WTC11 (cell line): ENCODE results near the gene GPR157. TPM values are rescaled to one million over a fixed set of nuclear protein-coding genes. Genes with fewer than 3 reads are reported as not detected.

ENCODE experiments used
- ATAC-seq: fragments of 200-7000 bp; cut with Tn5 transposase; 2 replicates; pipeline ENCODE4 v1.10.0; 2021; ENCODE audit warnings: mild to moderate bottlenecking, moderate library complexity
- CTCF ChIA-PET: fragments of 300-600 bp; sonication (Branson Sonifier 250); formaldehyde crosslinking; loops from one replicate; lab custom pipeline; 2021; ENCODE audit warnings: antibody characterized with exemption; lab: Charles Lee
- POLR2A ChIA-PET: fragments of 350-600 bp; sonication (Branson Sonifier 250); formaldehyde crosslinking; loops from one replicate; lab custom pipeline; 2021; ENCODE audit warnings: antibody characterized with exemption; lab: Charles Lee
- DNase-seq: peaks from one replicate; pipeline ENCODE4 v3.0.0; 2021; ENCODE audit warnings: low spot score
- H3K27ac Mint-ChIP-seq: 2 replicates; pipeline ENCODE4 v1.8.0; 2021; ENCODE audit warnings: mixed read lengths
- H3K27me3 Mint-ChIP-seq: 2 replicates; pipeline ENCODE4 v1.8.0; 2021; ENCODE audit warnings: low read depth, mild to moderate bottlenecking, moderate library complexity, mixed read lengths
- H3K36me3 Mint-ChIP-seq: 2 replicates; pipeline ENCODE4 v1.8.0; 2021; ENCODE audit warnings: mixed read lengths
- H3K4me1 Mint-ChIP-seq: 2 replicates; pipeline ENCODE4 v1.8.0; 2022; ENCODE audit warnings: mixed read lengths
- H3K4me3 Mint-ChIP-seq: 2 replicates; pipeline ENCODE4 v1.8.0; 2021; ENCODE audit warnings: mild to moderate bottlenecking, moderate library complexity, mixed read lengths
- H3K9me3 Mint-ChIP-seq: 2 replicates; pipeline ENCODE4 v1.8.0; 2021; ENCODE audit warnings: mixed read lengths
- EMX1 ChIP-seq: fragments of 250-450 bp; sonication (Bioruptor Pico); IDR thresholded peaks from 2 replicates; pipeline ENCODE4 v1.8.0; 2021; ENCODE audit warnings: mild to moderate bottlenecking
- FOXK1 ChIP-seq: sonication (generic); formaldehyde crosslinking; IDR thresholded peaks from 2 replicates; pipeline ENCODE4 v1.8.0; 2022; ENCODE audit warnings: mild to moderate bottlenecking, moderate library complexity, missing genetic modification reagents
- GABPB1 ChIP-seq: sonication (generic); formaldehyde crosslinking; IDR thresholded peaks from 2 replicates; pipeline ENCODE4 v1.8.1; 2023; ENCODE audit warnings: mild to moderate bottlenecking, missing genetic modification reagents
- MYBL2 ChIP-seq: sonication (generic); formaldehyde crosslinking; IDR thresholded peaks from 2 replicates; pipeline ENCODE4 v1.8.1; 2023; ENCODE audit warnings: mild to moderate bottlenecking, moderate library complexity, missing genetic modification reagents
- TP53 ChIP-seq: sonication (generic); formaldehyde crosslinking; IDR thresholded peaks from 2 replicates; pipeline ENCODE4 v1.8.1; 2023; ENCODE audit warnings: mild to moderate bottlenecking, missing genetic modification reagents
- ZNF219 ChIP-seq: sonication (generic); formaldehyde crosslinking; IDR thresholded peaks from 2 replicates; pipeline ENCODE4 v1.8.0; 2023; ENCODE audit warnings: missing genetic modification reagents, mild to moderate bottlenecking, borderline replicate concordance
- ZNF396 ChIP-seq: fragments of 250-450 bp; sonication (Bioruptor Pico); IDR thresholded peaks from 2 replicates; pipeline ENCODE4 v1.8.0; 2021; ENCODE audit warnings: mild to moderate bottlenecking, moderate library complexity, borderline replicate concordance
- ZNF671 ChIP-seq: fragments of 250-450 bp; sonication (Bioruptor Pico); IDR thresholded peaks from 2 replicates; pipeline ENCODE4 v1.8.0; 2021; ENCODE audit warnings: mild to moderate bottlenecking
- total RNA-seq: library from RNA; stranded (reverse); gene quantifications from 3 replicates; pipeline ENCODE4 v1.2.3, GENCODE V29; 2021
- TF ChIP-seq, protein P1 (sequence below): sonication (generic); formaldehyde crosslinking; IDR thresholded peaks from 2 replicates; pipeline ENCODE4 v1.8.0; 2023; ENCODE audit warnings: missing genetic modification reagents, mild to moderate bottlenecking, borderline replicate concordance
- TF ChIP-seq, protein P2 (sequence below): sonication (generic); formaldehyde crosslinking; IDR thresholded peaks from 2 replicates; pipeline ENCODE4 v1.8.0; 2022; ENCODE audit warnings: mild to moderate bottlenecking, missing genetic modification reagents
- TF ChIP-seq, protein P3 (sequence below): sonication (generic); formaldehyde crosslinking; IDR thresholded peaks from 2 replicates; pipeline ENCODE4 v1.8.0; 2022; ENCODE audit warnings: mild to moderate bottlenecking, missing genetic modification reagents
- TF ChIP-seq, protein P4 (sequence below): sonication (generic); formaldehyde crosslinking; IDR thresholded peaks from 2 replicates; pipeline ENCODE4 v1.8.1; 2023; ENCODE audit warnings: mild to moderate bottlenecking, missing genetic modification reagents, moderate library complexity
- TF ChIP-seq, protein P5 (sequence below): sonication (generic); formaldehyde crosslinking; IDR thresholded peaks from 2 replicates; pipeline ENCODE4 v1.8.0; 2022; ENCODE audit warnings: mild to moderate bottlenecking, missing genetic modification reagents
- TF ChIP-seq, protein P6 (sequence below): fragments of 250-450 bp; sonication (Bioruptor Pico); IDR thresholded peaks from 2 replicates; pipeline ENCODE4 v1.9.0; 2021; ENCODE audit warnings: mild to moderate bottlenecking
- TF ChIP-seq, protein P7 (sequence below): sonication (generic); formaldehyde crosslinking; IDR thresholded peaks from 2 replicates; pipeline ENCODE4 v1.8.1; 2022; ENCODE audit warnings: low read depth, mild to moderate bottlenecking, moderate library complexity, missing genetic modification reagents, borderline replicate concordance
- TF ChIP-seq, protein P8 (sequence below): sonication (generic); formaldehyde crosslinking; IDR thresholded peaks from 2 replicates; pipeline ENCODE4 v1.8.0; 2023; ENCODE audit warnings: mild to moderate bottlenecking, missing genetic modification reagents

Gene GPR157
- total RNA-seq, 1 experiment from 2014 or later, result 6.0 TPM

DNA sequence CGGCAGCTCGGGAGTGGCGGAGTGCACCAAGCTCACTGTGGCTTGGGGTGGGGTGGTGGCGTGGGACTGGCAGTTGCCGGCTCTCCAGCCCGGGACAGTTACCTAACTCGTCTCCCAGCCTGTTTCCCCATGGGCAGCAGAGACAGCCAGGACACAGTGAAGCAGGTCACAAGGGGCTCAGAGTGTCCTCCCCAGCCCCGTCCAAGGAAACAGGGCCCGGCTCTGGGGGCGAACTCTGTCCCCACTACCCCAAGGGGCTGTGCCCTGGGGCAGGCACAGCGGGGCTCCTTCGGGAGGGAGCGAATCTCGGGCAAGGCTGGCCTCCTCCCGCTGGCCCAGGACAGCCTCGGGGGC, 759 bp downstream of the GPR157 start:
- no peaks in the 10 kb centered on the region for H3K36me3 Mint-ChIP-seq
- DNase-seq (no peak), ATAC-seq (no peak; the same call in 1 of the 2 replicates)
- H3K4me1 Mint-ChIP-seq, result peaks cover 18% of the 10 kb centered on the region
- ChIA-PET POLR2A (no interaction called here), CTCF (interaction anchor here (1.1 to 3.9 kb wide), 7 partner anchors 14 to 123 kb away, joined by 3 to 33 read pairs (median 8); partner anchors contain the start of gene H6PD)
- H3K27me3 Mint-ChIP-seq, result peaks cover 14% of the 10 kb centered on the region
- no peaks in the 10 kb centered on the region for H3K9me3 Mint-ChIP-seq
- peak overlapping the region; percentile 86 for H3K4me3 Mint-ChIP-seq
- TF ChIP-seq MYBL2 (CRISPR knock-in tag) (no peak), EMX1 (no peak)
- TF ChIP-seq, protein P1, sequence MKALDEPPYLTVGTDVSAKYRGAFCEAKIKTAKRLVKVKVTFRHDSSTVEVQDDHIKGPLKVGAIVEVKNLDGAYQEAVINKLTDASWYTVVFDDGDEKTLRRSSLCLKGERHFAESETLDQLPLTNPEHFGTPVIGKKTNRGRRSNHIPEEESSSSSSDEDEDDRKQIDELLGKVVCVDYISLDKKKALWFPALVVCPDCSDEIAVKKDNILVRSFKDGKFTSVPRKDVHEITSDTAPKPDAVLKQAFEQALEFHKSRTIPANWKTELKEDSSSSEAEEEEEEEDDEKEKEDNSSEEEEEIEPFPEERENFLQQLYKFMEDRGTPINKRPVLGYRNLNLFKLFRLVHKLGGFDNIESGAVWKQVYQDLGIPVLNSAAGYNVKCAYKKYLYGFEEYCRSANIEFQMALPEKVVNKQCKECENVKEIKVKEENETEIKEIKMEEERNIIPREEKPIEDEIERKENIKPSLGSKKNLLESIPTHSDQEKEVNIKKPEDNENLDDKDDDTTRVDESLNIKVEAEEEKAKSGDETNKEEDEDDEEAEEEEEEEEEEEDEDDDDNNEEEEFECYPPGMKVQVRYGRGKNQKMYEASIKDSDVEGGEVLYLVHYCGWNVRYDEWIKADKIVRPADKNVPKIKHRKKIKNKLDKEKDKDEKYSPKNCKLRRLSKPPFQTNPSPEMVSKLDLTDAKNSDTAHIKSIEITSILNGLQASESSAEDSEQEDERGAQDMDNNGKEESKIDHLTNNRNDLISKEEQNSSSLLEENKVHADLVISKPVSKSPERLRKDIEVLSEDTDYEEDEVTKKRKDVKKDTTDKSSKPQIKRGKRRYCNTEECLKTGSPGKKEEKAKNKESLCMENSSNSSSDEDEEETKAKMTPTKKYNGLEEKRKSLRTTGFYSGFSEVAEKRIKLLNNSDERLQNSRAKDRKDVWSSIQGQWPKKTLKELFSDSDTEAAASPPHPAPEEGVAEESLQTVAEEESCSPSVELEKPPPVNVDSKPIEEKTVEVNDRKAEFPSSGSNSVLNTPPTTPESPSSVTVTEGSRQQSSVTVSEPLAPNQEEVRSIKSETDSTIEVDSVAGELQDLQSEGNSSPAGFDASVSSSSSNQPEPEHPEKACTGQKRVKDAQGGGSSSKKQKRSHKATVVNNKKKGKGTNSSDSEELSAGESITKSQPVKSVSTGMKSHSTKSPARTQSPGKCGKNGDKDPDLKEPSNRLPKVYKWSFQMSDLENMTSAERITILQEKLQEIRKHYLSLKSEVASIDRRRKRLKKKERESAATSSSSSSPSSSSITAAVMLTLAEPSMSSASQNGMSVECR, result no peak
- TF ChIP-seq, protein P2, sequence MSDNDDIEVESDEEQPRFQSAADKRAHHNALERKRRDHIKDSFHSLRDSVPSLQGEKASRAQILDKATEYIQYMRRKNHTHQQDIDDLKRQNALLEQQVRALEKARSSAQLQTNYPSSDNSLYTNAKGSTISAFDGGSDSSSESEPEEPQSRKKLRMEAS (CRISPR knock-in tag), result no peak
- no peak overlapping the region; the same call in 1 of the 2 replicates for H3K27ac Mint-ChIP-seq

DNA sequence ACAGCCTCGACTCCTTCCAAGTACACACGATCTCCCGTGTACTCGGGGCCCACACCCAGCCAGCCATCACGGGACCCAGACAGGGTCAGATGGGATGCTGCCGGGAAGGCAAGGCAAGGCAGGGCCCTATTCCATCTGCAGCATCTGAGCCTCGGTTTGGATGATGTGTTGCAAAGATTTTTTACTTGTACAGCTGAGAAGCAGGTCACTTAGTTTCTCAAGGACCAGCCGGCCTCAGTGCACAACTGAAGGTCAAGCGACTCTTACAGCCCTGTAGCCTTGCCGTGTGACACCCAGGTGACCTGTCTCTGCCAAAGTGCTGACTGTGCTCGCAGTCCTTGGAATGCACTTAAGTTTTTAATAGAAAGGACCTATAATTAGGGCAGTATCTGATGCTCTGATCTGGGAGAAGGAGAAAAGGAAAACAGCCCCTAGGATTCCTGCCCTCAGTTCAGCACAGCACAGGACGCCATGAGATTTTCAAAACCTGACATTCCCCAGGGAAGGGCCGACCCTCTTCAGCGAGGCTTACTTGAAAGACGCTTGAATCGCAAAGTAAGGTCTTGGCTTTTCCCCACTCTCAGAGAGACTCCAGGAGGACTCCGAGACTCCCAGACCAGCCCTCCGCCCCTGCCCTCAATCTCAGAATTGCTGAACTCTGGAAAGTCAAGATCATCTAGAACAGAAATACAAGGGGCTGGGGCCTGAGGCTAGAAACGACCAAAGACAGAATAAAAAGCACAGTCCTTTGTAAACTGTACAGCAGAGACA, 1.3 kb downstream of the GPR157 start:
- no peaks in the 10 kb centered on the region for H3K9me3 Mint-ChIP-seq
- CTCF ChIA-PET, result interaction anchor here (0.8 to 3.9 kb wide), 9 partner anchors 14 to 123 kb away, joined by 3 to 33 read pairs (median 4); partner anchors contain the start of gene H6PD
- peak overlapping the region; percentile 86 for H3K4me3 Mint-ChIP-seq
- no peak overlapping the region; the same call in 1 of the 2 replicates for H3K27ac Mint-ChIP-seq
- TF ChIP-seq ZNF671 (no peak), FOXK1 (CRISPR knock-in tag) (no peak), ZNF219 (CRISPR knock-in tag) (no peak)
- TF ChIP-seq, protein P3, sequence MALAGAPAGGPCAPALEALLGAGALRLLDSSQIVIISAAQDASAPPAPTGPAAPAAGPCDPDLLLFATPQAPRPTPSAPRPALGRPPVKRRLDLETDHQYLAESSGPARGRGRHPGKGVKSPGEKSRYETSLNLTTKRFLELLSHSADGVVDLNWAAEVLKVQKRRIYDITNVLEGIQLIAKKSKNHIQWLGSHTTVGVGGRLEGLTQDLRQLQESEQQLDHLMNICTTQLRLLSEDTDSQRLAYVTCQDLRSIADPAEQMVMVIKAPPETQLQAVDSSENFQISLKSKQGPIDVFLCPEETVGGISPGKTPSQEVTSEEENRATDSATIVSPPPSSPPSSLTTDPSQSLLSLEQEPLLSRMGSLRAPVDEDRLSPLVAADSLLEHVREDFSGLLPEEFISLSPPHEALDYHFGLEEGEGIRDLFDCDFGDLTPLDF, result no peak
- TF ChIP-seq, protein P4, sequence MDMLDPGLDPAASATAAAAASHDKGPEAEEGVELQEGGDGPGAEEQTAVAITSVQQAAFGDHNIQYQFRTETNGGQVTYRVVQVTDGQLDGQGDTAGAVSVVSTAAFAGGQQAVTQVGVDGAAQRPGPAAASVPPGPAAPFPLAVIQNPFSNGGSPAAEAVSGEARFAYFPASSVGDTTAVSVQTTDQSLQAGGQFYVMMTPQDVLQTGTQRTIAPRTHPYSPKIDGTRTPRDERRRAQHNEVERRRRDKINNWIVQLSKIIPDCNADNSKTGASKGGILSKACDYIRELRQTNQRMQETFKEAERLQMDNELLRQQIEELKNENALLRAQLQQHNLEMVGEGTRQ (CRISPR knock-in tag), result no peak
- TF ChIP-seq, protein P5, sequence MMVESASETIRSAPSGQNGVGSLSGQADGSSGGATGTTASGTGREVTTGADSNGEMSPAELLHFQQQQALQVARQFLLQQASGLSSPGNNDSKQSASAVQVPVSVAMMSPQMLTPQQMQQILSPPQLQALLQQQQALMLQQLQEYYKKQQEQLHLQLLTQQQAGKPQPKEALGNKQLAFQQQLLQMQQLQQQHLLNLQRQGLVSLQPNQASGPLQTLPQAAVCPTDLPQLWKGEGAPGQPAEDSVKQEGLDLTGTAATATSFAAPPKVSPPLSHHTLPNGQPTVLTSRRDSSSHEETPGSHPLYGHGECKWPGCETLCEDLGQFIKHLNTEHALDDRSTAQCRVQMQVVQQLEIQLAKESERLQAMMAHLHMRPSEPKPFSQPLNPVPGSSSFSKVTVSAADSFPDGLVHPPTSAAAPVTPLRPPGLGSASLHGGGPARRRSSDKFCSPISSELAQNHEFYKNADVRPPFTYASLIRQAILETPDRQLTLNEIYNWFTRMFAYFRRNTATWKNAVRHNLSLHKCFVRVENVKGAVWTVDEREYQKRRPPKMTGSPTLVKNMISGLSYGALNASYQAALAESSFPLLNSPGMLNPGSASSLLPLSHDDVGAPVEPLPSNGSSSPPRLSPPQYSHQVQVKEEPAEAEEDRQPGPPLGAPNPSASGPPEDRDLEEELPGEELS (CRISPR knock-in tag), result no peak
- POLR2A ChIA-PET, result no interaction called here
- ATAC-seq (no peak), DNase-seq (no peak)
- no peaks in the 10 kb centered on the region for H3K36me3 Mint-ChIP-seq
- peaks cover 14% of the 10 kb centered on the region for H3K27me3 Mint-ChIP-seq
- peaks cover 18% of the 10 kb centered on the region for H3K4me1 Mint-ChIP-seq

DNA sequence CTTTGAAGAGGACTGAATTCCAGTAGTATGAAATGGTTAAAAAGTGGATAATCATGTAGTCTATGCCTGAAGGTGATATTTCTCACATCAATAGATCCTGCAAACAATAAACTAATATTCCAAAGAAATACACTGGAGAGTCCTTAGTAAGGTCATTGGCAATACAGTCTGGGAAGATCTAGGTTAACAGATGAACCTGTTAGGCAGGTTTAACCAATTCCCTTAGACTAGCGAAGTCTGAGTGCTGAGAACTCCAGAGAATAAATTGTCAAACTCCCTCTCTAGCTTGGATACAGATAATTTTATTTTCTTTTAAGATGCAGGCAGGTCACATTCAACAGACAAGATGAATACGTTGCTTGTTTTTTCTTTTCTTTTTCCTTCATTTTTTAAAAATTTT, 2.4 kb downstream of the GPR157 start:
- Mint-ChIP-seq H3K4me1 (peaks cover 22% of the 10 kb centered on the region), H3K27me3 (peaks cover 14% of the 10 kb centered on the region), H3K4me3 (no peak overlapping the region), H3K36me3 (no peaks in the 10 kb centered on the region), H3K9me3 (no peaks in the 10 kb centered on the region), H3K27ac (no peak overlapping the region)
- ChIA-PET POLR2A (no interaction called here), CTCF (interaction anchor here (0.8 to 0.9 kb wide), 4 partner anchors 15 to 116 kb away, joined by 3 to 4 read pairs (median 4); no protein-coding TSS in a partner anchor)
- TF ChIP-seq, protein P6, sequence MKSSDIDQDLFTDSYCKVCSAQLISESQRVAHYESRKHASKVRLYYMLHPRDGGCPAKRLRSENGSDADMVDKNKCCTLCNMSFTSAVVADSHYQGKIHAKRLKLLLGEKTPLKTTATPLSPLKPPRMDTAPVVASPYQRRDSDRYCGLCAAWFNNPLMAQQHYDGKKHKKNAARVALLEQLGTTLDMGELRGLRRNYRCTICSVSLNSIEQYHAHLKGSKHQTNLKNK (CRISPR knock-in tag), result no peak
- TF ChIP-seq TP53 (no peak), ZNF396 (CRISPR knock-in tag) (no peak), GABPB1 (CRISPR knock-in tag) (no peak)
- TF ChIP-seq, protein P7, sequence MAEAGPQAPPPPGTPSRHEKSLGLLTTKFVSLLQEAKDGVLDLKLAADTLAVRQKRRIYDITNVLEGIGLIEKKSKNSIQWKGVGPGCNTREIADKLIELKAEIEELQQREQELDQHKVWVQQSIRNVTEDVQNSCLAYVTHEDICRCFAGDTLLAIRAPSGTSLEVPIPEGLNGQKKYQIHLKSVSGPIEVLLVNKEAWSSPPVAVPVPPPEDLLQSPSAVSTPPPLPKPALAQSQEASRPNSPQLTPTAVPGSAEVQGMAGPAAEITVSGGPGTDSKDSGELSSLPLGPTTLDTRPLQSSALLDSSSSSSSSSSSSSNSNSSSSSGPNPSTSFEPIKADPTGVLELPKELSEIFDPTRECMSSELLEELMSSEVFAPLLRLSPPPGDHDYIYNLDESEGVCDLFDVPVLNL, result no peak
- TF ChIP-seq, protein P8, sequence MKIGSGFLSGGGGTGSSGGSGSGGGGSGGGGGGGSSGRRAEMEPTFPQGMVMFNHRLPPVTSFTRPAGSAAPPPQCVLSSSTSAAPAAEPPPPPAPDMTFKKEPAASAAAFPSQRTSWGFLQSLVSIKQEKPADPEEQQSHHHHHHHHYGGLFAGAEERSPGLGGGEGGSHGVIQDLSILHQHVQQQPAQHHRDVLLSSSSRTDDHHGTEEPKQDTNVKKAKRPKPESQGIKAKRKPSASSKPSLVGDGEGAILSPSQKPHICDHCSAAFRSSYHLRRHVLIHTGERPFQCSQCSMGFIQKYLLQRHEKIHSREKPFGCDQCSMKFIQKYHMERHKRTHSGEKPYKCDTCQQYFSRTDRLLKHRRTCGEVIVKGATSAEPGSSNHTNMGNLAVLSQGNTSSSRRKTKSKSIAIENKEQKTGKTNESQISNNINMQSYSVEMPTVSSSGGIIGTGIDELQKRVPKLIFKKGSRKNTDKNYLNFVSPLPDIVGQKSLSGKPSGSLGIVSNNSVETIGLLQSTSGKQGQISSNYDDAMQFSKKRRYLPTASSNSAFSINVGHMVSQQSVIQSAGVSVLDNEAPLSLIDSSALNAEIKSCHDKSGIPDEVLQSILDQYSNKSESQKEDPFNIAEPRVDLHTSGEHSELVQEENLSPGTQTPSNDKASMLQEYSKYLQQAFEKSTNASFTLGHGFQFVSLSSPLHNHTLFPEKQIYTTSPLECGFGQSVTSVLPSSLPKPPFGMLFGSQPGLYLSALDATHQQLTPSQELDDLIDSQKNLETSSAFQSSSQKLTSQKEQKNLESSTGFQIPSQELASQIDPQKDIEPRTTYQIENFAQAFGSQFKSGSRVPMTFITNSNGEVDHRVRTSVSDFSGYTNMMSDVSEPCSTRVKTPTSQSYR (CRISPR knock-in tag), result no peak
- DNase-seq, result no peak
- no peak for ATAC-seq
